ENCODE results near the gene ZNF732. TPM values are rescaled to one million over a fixed set of nuclear protein-coding genes. Genes with fewer than 3 reads are reported as not detected.
"Not testable (repeated sequence)": the region's sequence is repeated elsewhere in the genome, so short reads cannot be mapped to it uniquely, and the experiment has no call there.

Gene ZNF732
- polyA plus RNA-seq, 1 experiment, result not detected

DNA sequence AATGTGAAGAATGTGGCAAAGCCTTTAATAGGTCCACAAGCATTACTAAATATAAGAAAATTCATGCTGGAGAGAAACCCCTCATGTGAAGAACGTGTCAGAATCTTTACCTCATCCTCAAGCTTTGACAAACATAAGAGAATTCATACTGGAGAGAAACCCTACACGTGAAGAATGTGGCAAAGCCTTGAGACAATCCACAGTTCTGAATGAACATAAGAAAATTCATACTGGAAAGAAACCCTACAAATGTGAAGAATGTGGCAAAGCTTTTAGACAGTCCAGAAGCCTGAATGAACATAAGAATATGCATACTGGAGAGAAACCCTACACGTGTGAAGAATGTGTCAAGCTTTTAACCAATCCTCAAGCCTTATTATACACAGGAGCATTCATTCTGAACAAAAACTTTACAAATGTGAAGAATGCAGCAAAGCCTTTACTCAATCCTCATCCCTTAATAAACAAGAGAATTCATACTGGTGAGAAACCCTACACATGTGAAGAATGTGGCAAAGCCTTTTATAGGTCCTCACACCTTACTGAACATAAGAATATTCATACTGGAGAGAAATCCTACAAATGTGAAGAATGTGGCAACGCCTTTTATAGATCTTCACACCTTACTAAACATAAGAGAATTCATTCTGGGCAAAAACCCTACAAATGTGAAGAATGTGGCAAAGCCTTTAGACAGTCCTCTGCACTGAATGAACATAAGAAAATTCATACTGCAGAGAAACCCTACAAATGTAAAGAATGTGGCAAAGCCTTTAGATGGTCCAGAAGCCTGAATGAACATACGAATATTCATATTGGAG is 51.1 kb downstream of the ZNF732 start:
- CTCF ChIA-PET, result no interaction called here

DNA sequence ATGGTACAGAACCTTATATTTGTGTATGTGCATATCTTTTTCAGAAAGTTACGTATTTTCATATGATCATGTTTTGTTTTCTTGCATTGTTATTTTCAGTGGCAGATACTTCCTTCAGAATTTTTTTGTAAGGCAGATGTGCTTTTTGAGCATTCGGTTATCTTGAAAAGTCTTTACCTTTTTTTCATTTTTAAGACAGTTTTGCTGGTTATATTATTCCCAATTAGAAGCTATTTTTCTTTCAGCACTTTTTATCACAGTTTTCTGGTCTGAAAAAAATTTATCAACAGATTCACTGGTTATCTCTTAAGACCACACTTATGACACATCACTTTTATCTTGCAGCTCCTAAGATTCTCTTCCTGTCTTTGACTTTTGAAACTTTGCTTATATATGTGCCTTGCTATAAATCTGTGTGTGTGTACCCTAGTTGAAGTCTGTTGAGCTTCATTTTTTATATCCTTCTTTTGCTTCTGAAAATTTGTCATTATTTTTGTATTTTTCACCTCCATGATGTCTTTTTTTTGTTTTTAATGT is 53.1 kb downstream of the ZNF732 start:
- Histone ChIP-seq H3K27me3 (ENCODE audit: control insufficient read depth, insufficient read depth, low read length) (no peaks in the 10 kb centered on the region), H3K4me3 (ENCODE audit: low read depth, low read length) (no peak overlapping the region), H3K36me3 (ENCODE audit: control insufficient read depth, insufficient read depth, low read length) (no peaks in the 10 kb centered on the region)
- CTCF ChIA-PET, result no interaction called here
- TF ChIP-seq, protein P1, sequence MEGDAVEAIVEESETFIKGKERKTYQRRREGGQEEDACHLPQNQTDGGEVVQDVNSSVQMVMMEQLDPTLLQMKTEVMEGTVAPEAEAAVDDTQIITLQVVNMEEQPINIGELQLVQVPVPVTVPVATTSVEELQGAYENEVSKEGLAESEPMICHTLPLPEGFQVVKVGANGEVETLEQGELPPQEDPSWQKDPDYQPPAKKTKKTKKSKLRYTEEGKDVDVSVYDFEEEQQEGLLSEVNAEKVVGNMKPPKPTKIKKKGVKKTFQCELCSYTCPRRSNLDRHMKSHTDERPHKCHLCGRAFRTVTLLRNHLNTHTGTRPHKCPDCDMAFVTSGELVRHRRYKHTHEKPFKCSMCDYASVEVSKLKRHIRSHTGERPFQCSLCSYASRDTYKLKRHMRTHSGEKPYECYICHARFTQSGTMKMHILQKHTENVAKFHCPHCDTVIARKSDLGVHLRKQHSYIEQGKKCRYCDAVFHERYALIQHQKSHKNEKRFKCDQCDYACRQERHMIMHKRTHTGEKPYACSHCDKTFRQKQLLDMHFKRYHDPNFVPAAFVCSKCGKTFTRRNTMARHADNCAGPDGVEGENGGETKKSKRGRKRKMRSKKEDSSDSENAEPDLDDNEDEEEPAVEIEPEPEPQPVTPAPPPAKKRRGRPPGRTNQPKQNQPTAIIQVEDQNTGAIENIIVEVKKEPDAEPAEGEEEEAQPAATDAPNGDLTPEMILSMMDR (IDR thresholded peaks at IDR 0.05; ENCODE audit: insufficient read depth, low read depth, low read length), result no peak
- no peak for DNase-seq (ENCODE audit: low read depth)
- POLR2A ChIA-PET, result no interaction called here

More for the DNA sequence above, 51.1 kb downstream of the ZNF732 start:
- H3K36me3 ChIP-seq (ENCODE audit: control insufficient read depth, insufficient read depth, low read length), result no peaks in the 10 kb centered on the region
- POLR2A ChIA-PET, result no interaction called here
- H3K27me3 ChIP-seq (ENCODE audit: control insufficient read depth, insufficient read depth, low read length), result no peaks in the 10 kb centered on the region
- no peak for DNase-seq (ENCODE audit: low read depth)
- TF ChIP-seq, protein P1 (IDR thresholded peaks at IDR 0.05; ENCODE audit: insufficient read depth, low read depth, low read length), result no peak
- H3K4me3 ChIP-seq (ENCODE audit: low read depth, low read length), result no peak overlapping the region

DNA sequence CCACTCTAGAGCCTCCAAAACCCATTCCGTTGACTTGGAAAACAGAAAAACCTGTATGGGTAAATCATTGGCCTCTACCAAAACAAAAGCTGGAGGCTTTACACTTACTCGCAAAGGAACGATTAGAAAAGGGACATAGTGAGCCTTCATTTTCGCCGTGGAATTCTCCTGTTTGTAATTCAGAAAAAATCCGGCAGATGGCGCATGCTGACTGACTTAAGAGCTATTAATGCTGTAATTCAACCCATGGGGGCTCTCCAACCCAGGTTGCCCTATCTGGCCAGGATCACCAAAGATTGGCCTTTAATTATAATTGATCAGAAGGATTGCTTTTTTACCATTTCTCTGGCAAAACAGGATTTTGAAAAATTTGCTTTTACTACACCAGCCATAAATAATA is 60.8 kb downstream of the ZNF732 start:
- no peak for DNase-seq (ENCODE audit: low read depth)
- TF ChIP-seq, protein P1 (IDR thresholded peaks at IDR 0.05; ENCODE audit: insufficient read depth, low read depth, low read length), result peak; percentile 21; the same call in 1 of the 2 replicates
- CTCF ChIA-PET, result no interaction called here
- no peak overlapping the region for H3K4me3 ChIP-seq (ENCODE audit: low read depth, low read length)
- POLR2A ChIA-PET, result no interaction called here
- H3K27me3 ChIP-seq (ENCODE audit: control insufficient read depth, insufficient read depth, low read length), result no peaks in the 10 kb centered on the region
- no peaks in the 10 kb centered on the region for H3K36me3 ChIP-seq (ENCODE audit: control insufficient read depth, insufficient read depth, low read length)

DNA sequence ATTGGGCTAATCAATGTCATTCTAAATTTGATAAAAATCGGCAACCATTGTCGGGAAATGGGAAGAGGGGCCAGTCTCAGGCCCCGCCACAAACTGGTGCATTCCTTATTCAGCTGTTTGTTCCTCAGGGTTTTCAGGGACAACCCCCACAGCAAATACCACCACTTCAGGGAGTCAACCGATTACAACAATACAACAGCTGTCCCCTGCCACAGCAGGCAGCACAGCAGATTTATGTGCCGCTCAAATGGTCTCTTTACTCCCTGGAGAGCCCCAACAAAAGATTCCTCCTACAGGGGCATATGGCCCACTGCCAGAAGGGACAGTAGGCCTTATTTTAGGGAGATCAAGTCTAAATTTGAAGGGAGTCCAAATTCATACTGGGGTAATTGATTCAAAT is 61.8 kb downstream of the ZNF732 start:
- H3K36me3 ChIP-seq (ENCODE audit: control insufficient read depth, insufficient read depth, low read length), result no peaks in the 10 kb centered on the region
- H3K27me3 ChIP-seq (ENCODE audit: control insufficient read depth, insufficient read depth, low read length), result no peaks in the 10 kb centered on the region
- ChIA-PET CTCF (no interaction called here), POLR2A (no interaction called here)
- no peak overlapping the region for H3K4me3 ChIP-seq (ENCODE audit: low read depth, low read length)
- TF ChIP-seq, protein P1 (IDR thresholded peaks at IDR 0.05; ENCODE audit: insufficient read depth, low read depth, low read length), result no peak
- no peak for DNase-seq (ENCODE audit: low read depth)

DNA sequence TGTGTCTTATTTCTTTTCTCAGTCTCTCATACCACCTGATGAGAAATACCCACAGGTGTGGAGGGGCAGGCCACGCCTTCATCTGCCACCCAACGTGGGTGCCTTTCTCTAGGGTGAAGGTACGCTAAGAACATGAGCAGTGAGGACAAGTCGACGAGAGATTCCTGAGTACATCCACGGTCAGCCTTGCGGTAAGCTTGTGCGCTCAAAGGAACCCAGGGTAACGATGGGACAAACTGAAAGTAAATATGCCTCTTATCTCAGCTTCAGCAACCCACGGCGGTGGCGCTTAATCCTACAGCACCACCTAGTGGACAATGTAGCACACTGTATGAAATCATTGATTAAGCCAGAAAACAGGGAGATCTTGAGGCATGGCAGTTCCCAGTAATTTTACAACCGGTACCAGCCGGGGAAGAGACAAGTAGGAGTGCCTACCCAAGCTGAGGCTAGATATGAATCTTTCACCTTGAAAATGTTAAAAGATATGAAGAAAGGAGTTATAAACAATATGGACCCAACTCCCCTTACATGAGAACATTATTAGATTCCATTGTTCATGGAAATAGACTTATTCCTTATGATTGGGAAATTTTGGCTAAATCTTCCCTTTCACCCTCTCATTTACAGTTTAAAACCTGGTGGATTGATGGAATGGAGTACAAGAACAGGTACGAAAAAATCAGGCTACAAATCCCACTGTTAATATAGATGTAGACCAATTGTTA is 63.0 kb downstream of the ZNF732 start:
- H3K27me3 ChIP-seq (ENCODE audit: control insufficient read depth, insufficient read depth, low read length), result no peaks in the 10 kb centered on the region
- no peak for DNase-seq (ENCODE audit: low read depth)
- no peaks in the 10 kb centered on the region for H3K36me3 ChIP-seq (ENCODE audit: control insufficient read depth, insufficient read depth, low read length)
- ChIA-PET CTCF (no interaction called here), POLR2A (no interaction called here)
- H3K4me3 ChIP-seq (ENCODE audit: low read depth, low read length), result no peak overlapping the region
- TF ChIP-seq, protein P1 (IDR thresholded peaks at IDR 0.05; ENCODE audit: insufficient read depth, low read depth, low read length), result no peak

DNA sequence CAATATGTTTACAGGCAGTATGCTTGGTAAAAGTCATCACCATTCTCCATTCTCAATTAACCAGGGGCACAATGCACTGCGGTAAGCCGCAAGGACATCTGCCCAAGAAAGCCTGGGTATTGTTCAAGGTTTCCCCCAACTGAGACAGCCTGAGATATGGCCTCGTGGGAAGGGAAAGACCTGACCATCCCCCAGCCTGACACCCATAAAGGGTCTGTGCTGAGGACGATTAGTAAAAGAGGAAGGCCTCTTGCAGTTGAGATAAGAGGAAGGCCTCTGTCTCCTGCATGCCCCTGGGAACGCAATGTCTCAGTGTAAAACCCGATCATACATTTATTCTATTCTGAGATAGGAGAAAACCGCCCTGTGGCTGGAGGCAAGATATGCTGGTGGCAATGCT is 63.9 kb downstream of the ZNF732 start:
- H3K4me3 ChIP-seq (ENCODE audit: low read depth, low read length); DNase-seq (ENCODE audit: low read depth); H3K36me3 ChIP-seq (ENCODE audit: control insufficient read depth, insufficient read depth, low read length); CTCF ChIA-PET; POLR2A ChIA-PET; H3K27me3 ChIP-seq (ENCODE audit: control insufficient read depth, insufficient read depth, low read length): not testable (repeated sequence)
